OCI-LY7 (cell line): ENCODE measurements around the gene FHOD3. TPM values are rescaled to one million over a fixed set of nuclear protein-coding genes. Genes with fewer than 3 reads are reported as not detected.

Experiments used
- BruUV-seq: library from RNA; stranded (reverse); fragments of 400-500 nt; replicated peaks from 2 replicates; lab custom pipeline; 2021; lab: Mats Ljungman, UMichigan
- CTCF ChIA-PET: fragments of 300-600 bp; sonication (Branson Sonifier 250); formaldehyde crosslinking; loops from one replicate; lab custom pipeline; 2022; ENCODE audit warnings: antibody characterized with exemption; ENCODE audit not compliant: unreplicated experiment; lab: Charles Lee
- POLR2A ChIA-PET: fragments of 300-600 bp; sonication (Branson Sonifier 250); formaldehyde crosslinking; loops from one replicate; lab custom pipeline; 2022; ENCODE audit warnings: antibody characterized with exemption; lab: Charles Lee
- DNase-seq: peaks from one replicate; pipeline ENCODE4 v3.0.0-alpha.2; 2015; ENCODE audit warnings: low spot score
- H2AFZ ChIP-seq: fragments of 200-600 bp; sonication (generic), shearing (Covaris generic); 2 replicates; pipeline ENCODE4 v1.6.1; 2014; ENCODE audit warnings: mild to moderate bottlenecking, antibody characterized with exemption, low read length, moderate library complexity
- H3K27ac ChIP-seq: fragments of 200-600 bp; sonication (generic); 2 replicates; pipeline ENCODE4 v1.5.1; 2014; ENCODE audit warnings: mixed run types, low read depth, mild to moderate bottlenecking, moderate library complexity, low read length, inconsistent platforms; ENCODE audit not compliant: poor library complexity, severe bottlenecking
- H3K36me3 ChIP-seq: fragments of 200-600 bp; sonication (generic); 2 replicates; pipeline ENCODE4 v1.6.1; 2014; ENCODE audit warnings: mild to moderate bottlenecking, antibody characterized with exemption, low read length, moderate library complexity, mixed read lengths; ENCODE audit not compliant: insufficient read depth
- H3K4me1 ChIP-seq: fragments of 200-600 bp; sonication (generic); 2 replicates; pipeline ENCODE4 v1.5.1; 2014; ENCODE audit warnings: mild to moderate bottlenecking, low read length; ENCODE audit not compliant: insufficient read depth, poor library complexity, severe bottlenecking
- H3K4me2 ChIP-seq: fragments of 200-600 bp; sonication (generic); 2 replicates; pipeline ENCODE4 v1.6.1; 2014; ENCODE audit warnings: mild to moderate bottlenecking, low read length
- H3K4me3 ChIP-seq: fragments of 200-600 bp; sonication (generic); 2 replicates; pipeline ENCODE4 v1.5.1; 2014; ENCODE audit warnings: mild to moderate bottlenecking, low read depth, low read length; ENCODE audit not compliant: poor library complexity, severe bottlenecking
- H3K79me2 ChIP-seq: fragments of 200-600 bp; sonication (generic); 2 replicates; pipeline ENCODE4 v1.6.1; 2016; ENCODE audit warnings: low read depth, mild to moderate bottlenecking, low read length, moderate library complexity, mixed read lengths; ENCODE audit not compliant: insufficient read depth
- H3K9me2 ChIP-seq: fragments of 200-600 bp; sonication (generic); 2 replicates; pipeline ENCODE4 v1.6.1; 2016; ENCODE audit warnings: mild to moderate bottlenecking, low read length, mixed read lengths; ENCODE audit not compliant: insufficient read depth
- H3K9me3 ChIP-seq: fragments of 200-600 bp; sonication (generic); 2 replicates; pipeline ENCODE4 v1.6.1; 2014; ENCODE audit warnings: mild to moderate bottlenecking, mixed run types, low read length, mixed read lengths
- H4K20me1 ChIP-seq: fragments of 200-600 bp; sonication (generic); 2 replicates; pipeline ENCODE4 v1.6.1; 2014; ENCODE audit warnings: mild to moderate bottlenecking, antibody characterized with exemption, low read length, moderate library complexity, mixed read lengths; ENCODE audit not compliant: insufficient read depth
- CTCF ChIP-seq: fragments of 200-600 bp; sonication (generic); conservative IDR thresholded peaks from 2 replicates; pipeline ENCODE4 v1.5.1; 2014; ENCODE audit warnings: mild to moderate bottlenecking, antibody characterized with exemption, low read length, moderate library complexity, mixed read lengths
- EZH2phosphoT487 ChIP-seq: fragments of 200-600 bp; sonication (generic); IDR thresholded peaks from 2 replicates; pipeline ENCODE4 v1.6.1; 2018; ENCODE audit warnings: low read depth, borderline replicate concordance, mild to moderate bottlenecking, mixed run types, antibody characterized with exemption, low read length, moderate library complexity, mixed read lengths
- intact Hi-C: fragments of 100-400 bp; cut with micrococcal nuclease; formaldehyde crosslinking; loops from one replicate; pipeline ENCODE4 v1.10.0; 2022; ENCODE audit not compliant: unreplicated experiment
- total RNA-seq, 2 experiments: library from RNA; depleted of rRNA in 1 of 2; stranded (reverse); fragments of >200 nt in 1 of 2; shearing (Covaris generic) in 1 of 2; gene quantifications; 2 replicates each; pipeline ENCODE4 v1.2.3, GENCODE V29; 2014 to 2022

The FHOD3 gene
- total RNA-seq, 2 experiments from 2014 or later, result 0.06 to 2.4 TPM

GRCh38 chr18:36411745-36412168 is 114.2 kb downstream of the FHOD3 start:
- TF ChIP-seq CTCF (peak; percentile 27; the same call in 1 of the 2 replicates), EZH2phosphoT487 (no peak)
- CTCF ChIA-PET, result no interaction called here
- POLR2A ChIA-PET, result no interaction called here
- Histone ChIP-seq H3K36me3 (no peaks in the 10 kb centered on the region), H3K9me3 (no peaks in the 10 kb centered on the region), H3K79me2 (no peaks in the 10 kb centered on the region), H3K4me3 (no peak overlapping the region), H2AFZ (no peak overlapping the region), H3K4me2 (no peak overlapping the region), H3K27ac (no peak overlapping the region), H4K20me1 (no peaks in the 10 kb centered on the region), H3K4me1 (no peaks in the 10 kb centered on the region), H3K9me2 (no peaks in the 10 kb centered on the region)
- BruUV-seq, result no TSS peak
- intact Hi-C loops, result no loop called here
- no peak for DNase-seq

GRCh38 chr18:36412778-36413177 is 115.3 kb downstream of the FHOD3 start:
- POLR2A ChIA-PET, result no interaction called here
- DNase-seq, result no peak
- Histone ChIP-seq H3K4me3 (no peak overlapping the region), H3K36me3 (no peaks in the 10 kb centered on the region), H3K4me2 (no peak overlapping the region), H3K9me3 (no peaks in the 10 kb centered on the region), H3K79me2 (no peaks in the 10 kb centered on the region), H3K4me1 (no peaks in the 10 kb centered on the region), H4K20me1 (no peaks in the 10 kb centered on the region), H3K27ac (no peak overlapping the region), H2AFZ (no peak overlapping the region), H3K9me2 (no peaks in the 10 kb centered on the region)
- no TSS peak for BruUV-seq
- intact Hi-C loops, result no loop called here
- CTCF ChIA-PET, result no interaction called here
- TF ChIP-seq EZH2phosphoT487 (no peak), CTCF (0 out of 2 replicates have a peak, but pooled peaks have one; percentile 23)

DNA sequence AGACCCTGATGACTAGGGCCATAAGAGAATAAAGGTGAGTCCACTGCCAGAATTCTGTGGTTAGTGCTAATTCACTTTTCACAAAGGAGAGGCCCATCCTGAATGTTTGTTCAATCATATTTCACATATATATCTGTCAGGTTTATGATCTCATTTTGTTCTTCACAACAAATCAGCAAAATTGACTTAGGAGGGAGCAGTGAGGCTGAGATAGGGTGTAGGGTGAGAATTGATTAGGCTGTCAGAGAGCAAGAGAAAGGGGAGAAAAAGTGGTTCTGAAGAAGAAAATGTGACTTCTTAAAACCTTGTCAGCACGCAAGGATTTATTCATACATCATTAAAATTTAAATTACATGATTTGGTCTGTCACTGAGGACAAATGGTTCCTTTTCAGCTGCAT is 117.7 kb downstream of the FHOD3 start:
- H3K36me3 ChIP-seq, result no peaks in the 10 kb centered on the region
- no TSS peak for BruUV-seq
- no peaks in the 10 kb centered on the region for H3K79me2 ChIP-seq
- no peak overlapping the region for H3K4me3 ChIP-seq
- ChIA-PET CTCF (no interaction called here), POLR2A (no interaction called here)
- H3K4me2 ChIP-seq, result no peak overlapping the region
- H3K9me2 ChIP-seq, result no peaks in the 10 kb centered on the region
- intact Hi-C loops, result no loop called here
- H2AFZ ChIP-seq, result no peak overlapping the region
- no peaks in the 10 kb centered on the region for H4K20me1 ChIP-seq
- H3K27ac ChIP-seq, result no peak overlapping the region
- H3K9me3 ChIP-seq, result no peaks in the 10 kb centered on the region
- DNase-seq, result no peak
- TF ChIP-seq CTCF (no peak), EZH2phosphoT487 (no peak)
- H3K4me1 ChIP-seq, result no peaks in the 10 kb centered on the region
